ENCODE results near the gene SPSB2. TPM values are rescaled to one million over a fixed set of nuclear protein-coding genes. Genes with fewer than 3 reads are reported as not detected.

Gene SPSB2
- total and polyA plus RNA-seq, 9 of the 15 experiments (the other 6 are each of a cell fraction or from before 2014, with no cell fraction given) = 0.10 to 10.6 (median 1.9) TPM

- TF ChIP-seq, protein P1, sequence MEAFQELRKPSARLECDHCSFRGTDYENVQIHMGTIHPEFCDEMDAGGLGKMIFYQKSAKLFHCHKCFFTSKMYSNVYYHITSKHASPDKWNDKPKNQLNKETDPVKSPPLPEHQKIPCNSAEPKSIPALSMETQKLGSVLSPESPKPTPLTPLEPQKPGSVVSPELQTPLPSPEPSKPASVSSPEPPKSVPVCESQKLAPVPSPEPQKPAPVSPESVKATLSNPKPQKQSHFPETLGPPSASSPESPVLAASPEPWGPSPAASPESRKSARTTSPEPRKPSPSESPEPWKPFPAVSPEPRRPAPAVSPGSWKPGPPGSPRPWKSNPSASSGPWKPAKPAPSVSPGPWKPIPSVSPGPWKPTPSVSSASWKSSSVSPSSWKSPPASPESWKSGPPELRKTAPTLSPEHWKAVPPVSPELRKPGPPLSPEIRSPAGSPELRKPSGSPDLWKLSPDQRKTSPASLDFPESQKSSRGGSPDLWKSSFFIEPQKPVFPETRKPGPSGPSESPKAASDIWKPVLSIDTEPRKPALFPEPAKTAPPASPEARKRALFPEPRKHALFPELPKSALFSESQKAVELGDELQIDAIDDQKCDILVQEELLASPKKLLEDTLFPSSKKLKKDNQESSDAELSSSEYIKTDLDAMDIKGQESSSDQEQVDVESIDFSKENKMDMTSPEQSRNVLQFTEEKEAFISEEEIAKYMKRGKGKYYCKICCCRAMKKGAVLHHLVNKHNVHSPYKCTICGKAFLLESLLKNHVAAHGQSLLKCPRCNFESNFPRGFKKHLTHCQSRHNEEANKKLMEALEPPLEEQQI (IDR thresholded peaks at IDR 0.05) = no peak
- peak; percentile 84 for TF ChIP-seq ZFX (CRISPR knock-in tag; IDR thresholded peaks at IDR 0.05)
- TF ChIP-seq CSDE1 (IDR thresholded peaks at IDR 0.05) = no peak
- no peak for TF ChIP-seq ZNF584 (CRISPR knock-in tag; IDR thresholded peaks at IDR 0.05; ENCODE audit: low read depth)
- peak in 1 of 2 experiments; percentile 59 for TF ChIP-seq AFF1 (IDR thresholded peaks at IDR 0.05; ENCODE audit: low read depth in 1 of 2, partially characterized antibody in 2 of 2)
- TF ChIP-seq PHTF2 (CRISPR knock-in tag; IDR thresholded peaks at IDR 0.05) = no peak
- TF ChIP-seq KDM2B (CRISPR knock-in tag; IDR thresholded peaks at IDR 0.05) = no peak
- no peak for TF ChIP-seq MTA2 (IDR thresholded peaks at IDR 0.05; ENCODE audit: low read depth)
- TF ChIP-seq HMG20B (CRISPR knock-in tag; IDR thresholded peaks at IDR 0.05) = no peak
- peak in 1 of 2 experiments; percentile 26; a peak in 1 of 4 replicates for TF ChIP-seq MNT (conservative IDR thresholded peaks at IDR 0.05)
- TF ChIP-seq LARP7 (IDR thresholded peaks at IDR 0.05) = peak; percentile 63; the same call in 1 of the 2 replicates
- no peak for TF ChIP-seq HMG20A (CRISPR knock-in tag; conservative IDR thresholded peaks at IDR 0.05)
- TF ChIP-seq NKRF (IDR thresholded peaks at IDR 0.05; ENCODE audit: borderline replicate concordance) = peak; percentile 45; the same call in 1 of the 2 replicates
- no peak for TF ChIP-seq NFIX (CRISPR knock-in tag; IDR thresholded peaks at IDR 0.05; ENCODE audit: low read depth)
- TF ChIP-seq, protein P2, sequence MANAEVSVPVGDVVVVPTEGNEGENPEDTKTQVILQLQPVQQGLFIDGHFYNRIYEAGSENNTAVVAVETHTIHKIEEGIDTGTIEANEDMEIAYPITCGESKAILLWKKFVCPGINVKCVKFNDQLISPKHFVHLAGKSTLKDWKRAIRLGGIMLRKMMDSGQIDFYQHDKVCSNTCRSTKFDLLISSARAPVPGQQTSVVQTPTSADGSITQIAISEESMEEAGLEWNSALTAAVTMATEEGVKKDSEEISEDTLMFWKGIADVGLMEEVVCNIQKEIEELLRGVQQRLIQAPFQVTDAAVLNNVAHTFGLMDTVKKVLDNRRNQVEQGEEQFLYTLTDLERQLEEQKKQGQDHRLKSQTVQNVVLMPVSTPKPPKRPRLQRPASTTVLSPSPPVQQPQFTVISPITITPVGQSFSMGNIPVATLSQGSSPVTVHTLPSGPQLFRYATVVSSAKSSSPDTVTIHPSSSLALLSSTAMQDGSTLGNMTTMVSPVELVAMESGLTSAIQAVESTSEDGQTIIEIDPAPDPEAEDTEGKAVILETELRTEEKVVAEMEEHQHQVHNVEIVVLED (CRISPR knock-in tag; IDR thresholded peaks at IDR 0.05) = no peak
- no peak for TF ChIP-seq ZBTB8A (IDR thresholded peaks at IDR 0.05; ENCODE audit: partially characterized antibody)
These were observed 44.1 kb downstream of the SPSB2 start (continued) for GRCh38 chr12:6828781-6829535.

All from K562 (cell line).